COLO668 (cell line): ENCODE measurements around the gene CLASP2.
"Not testable (repeated sequence)": the region's sequence is repeated elsewhere in the genome, so short reads cannot be mapped to it uniquely, and the experiment has no call there.

Experiments
- DNase-seq: peaks from one replicate; lab custom pipeline; 2025; ENCODE audit not compliant: unreplicated experiment; lab: John Stamatoyannopoulos, UW

The CLASP2 gene

DNA sequence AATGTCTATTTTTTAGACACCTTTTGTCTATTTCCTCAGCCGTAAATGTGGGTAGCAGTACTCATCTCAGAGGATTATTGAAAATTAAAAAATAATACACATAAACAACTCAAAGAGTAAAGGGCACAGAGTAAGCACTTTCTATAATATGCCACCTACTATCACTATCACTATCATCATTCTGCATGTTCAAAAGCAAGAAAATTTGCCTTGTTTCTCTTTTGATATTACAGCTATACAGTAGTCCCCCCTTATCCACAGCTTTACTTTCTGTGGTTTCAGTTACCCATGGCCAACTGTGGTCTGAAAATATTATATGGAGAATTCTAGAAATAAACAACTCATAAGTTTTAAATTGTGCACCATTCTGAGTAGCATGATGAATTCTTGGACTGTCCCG lies 27.7 kb downstream of the CLASP2 start:
- no peak for DNase-seq

DNA sequence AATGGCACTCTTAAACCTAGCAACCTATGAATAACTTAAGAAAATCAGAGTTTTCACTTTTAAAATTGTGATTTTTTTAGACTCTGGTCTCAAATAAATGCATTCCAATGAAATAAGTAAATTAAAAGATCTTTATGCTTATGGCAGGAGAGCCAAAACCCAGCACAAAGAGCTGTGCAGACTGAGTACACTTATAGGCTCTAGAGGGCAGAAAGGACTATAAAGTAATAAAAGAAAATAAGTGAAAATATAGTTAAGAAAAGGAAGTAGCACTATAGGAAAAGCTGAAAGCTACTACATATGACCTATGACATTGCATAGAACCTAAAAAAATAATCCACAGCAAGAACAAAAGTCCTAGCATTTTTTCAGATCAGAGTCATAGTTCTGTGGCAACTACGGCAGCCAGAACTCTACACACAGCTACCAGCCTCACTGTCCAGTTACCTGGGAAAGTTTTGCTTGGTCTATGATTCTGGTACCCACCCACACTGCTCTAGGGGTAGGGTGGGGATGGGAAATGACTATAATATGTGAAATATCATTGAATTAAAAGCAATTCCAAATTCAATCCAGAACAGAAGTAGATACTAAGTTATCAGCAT lies 30.5 kb downstream of the CLASP2 start:
- no peak for DNase-seq

DNA sequence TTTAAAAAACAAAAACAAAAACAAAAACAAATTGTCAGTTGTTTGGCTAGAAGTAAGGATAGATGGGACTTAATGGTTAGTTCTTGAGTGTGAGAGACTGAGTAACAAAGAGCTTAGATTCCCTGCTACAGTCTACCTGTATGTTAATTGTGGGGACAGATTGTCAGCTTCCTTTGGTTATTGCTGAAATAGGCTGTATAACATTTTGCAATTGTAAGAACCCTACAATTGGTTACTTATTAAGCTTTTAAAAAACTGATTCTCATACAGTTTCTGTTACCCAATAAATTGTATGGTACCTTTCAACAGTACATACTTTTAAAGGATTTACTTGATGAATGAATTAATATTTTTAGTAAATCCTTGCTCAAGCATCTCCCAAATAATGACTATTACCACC lies 35.3 kb downstream of the CLASP2 start:
- no peak for DNase-seq

DNA sequence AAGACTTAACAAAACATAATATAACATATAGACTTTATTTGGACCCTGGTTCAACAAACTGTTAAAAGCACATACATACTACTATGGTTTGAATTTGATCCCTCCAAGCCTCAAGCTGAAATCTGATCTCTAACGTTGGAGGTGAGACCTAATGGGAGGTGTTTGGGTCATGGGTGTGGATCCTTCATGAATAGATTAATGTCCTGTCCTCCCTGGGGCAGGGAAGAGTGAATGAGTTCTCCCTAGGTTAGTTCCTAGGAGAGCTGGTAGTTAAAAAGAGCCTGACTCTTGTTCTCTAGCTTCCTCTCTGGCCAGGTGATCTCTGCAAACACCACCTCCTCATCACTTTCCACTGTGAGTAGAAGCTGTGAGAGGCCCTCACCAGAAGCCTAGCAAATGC lies 36.4 kb downstream of the CLASP2 start:
- DNase-seq: no peak

DNA sequence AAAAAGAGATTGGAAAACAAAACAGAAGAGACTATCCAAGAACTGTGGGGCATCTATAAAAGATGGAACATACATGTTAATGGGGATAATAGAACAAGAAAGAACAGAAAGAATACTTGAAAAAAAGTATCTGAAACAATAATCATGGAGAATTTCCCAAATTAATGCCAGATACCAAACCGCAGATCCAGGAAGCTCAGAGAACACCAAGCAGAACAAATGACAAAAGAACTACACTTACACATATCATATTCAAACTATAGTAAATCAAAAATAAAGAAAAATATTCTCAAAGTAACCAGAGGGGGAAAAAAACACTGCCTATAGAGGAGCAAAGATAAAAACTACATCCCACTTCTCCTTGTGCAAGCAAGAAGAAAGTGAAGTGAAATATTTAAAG lies 40.0 kb downstream of the CLASP2 start:
- DNase-seq: no peak

DNA sequence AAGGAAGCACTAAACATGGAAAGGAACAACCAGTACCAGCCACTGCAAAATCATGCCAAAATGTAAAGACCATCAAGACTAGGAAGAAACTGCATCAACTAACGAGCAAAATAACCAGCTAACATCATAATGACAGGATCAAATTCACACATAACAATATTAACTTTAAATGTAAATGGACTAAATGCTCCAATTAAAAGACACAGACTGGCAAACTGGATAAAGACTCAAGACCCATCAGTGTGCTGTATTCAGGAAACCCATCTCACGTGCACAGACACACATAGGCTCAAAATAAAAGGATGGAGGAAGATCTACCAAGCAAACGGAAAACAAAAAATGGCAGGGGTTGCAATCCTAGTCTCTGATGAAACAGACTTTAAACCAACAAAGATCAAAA lies 44.6 kb downstream of the CLASP2 start:
- DNase-seq: not testable (repeated sequence)

DNA sequence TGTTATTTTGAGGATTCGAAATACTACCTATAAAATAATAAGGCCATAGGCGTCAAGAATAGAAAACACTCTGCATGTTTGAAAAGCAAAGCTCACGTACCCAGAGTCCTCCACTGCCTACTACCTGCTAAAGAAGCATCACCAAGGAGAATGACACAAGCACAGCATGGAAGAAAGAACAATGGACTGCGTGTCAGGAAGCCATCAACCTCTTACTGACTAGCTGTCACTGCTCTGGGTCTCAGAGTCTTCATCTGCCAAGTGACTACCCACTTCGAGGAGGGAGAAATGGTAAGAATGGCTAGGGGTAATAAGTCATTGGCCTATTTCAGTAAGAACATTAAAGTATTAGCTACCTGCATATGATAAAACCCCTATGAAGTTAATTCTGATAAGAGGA lies 49.4 kb downstream of the CLASP2 start:
- DNase-seq: no peak

DNA sequence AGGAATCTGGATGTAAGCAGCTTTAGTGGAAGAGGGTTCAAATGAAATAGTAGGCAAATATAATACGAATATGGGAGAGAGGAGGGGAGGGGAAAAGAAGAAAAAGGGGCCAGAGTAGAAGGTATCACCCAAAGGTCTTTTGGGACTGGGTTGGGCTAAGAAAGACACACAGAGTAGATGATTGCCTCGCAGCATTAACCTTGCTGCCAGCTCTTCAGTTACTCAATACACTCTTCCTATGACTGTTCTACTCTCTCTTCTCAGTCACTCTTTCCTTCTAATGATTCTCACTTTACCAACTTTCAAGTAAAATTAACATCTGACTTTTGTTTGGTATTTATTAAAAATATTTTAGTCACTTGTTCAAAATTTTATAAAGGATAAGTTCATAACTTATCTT lies 52.8 kb downstream of the CLASP2 start:
- DNase-seq: no peak

DNA sequence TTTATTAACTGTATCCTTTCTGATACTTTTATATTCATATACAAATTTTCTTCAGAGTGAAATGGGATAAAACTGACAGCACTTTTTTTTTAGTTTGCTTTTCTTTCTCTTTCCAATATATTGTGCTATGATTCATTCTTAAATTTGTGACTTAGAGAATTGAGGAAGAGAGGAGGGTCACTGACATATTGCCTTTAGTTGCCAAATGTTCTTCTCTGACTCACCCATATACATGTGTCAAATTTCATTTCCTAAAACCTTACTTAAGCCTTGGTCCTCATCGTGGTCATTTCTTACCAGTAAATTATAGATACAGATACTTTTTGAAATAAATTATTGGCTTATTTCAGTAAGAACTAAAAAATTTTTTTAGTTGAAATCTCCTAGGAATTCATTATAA lies 53.9 kb downstream of the CLASP2 start:
- DNase-seq: no peak

DNA sequence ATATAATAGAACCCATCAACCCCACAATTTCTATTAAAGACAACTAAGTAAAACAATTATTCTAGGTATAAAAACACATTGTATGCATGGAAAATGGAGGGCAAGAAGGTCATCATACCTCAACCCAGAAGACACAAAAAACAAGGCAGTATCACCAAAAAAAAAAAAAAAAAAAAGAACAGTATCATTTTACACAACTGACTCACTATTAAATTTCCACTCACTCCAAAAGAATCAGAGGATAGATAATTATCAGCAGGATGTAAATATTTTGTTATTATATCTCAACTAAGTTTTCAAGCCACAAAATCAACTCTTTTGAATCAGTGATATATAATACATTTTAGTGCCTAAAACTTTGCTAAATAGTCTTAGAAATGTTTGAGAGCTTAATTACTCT lies 55.0 kb downstream of the CLASP2 start:
- no peak for DNase-seq

DNA sequence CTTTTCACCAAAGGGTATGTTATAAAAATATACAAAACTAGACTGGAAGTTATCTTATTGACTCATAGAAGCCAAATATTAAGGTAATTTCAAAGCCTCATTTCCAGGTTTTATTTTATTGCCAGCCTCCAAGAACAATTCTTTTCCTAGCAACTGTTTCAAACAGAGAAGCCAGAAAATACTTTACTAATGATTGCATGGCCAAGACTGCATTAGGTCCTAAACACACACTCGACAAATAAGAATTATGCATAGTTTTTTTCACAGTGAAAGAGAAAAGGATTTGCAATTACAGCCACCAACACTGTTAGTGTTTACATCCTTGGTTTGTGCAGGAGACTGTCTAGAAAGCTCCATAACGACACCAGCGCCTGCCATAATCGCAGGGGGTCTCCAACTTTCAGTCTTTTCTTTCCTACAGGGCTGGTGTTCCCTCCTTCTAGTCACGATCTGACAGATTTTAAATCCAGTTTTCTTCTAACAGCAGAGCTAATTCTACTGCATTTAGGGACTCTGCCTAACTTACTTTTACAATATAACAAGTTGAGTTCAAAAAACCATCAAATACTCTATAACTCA lies 58.1 kb downstream of the CLASP2 start:
- no peak for DNase-seq

DNA sequence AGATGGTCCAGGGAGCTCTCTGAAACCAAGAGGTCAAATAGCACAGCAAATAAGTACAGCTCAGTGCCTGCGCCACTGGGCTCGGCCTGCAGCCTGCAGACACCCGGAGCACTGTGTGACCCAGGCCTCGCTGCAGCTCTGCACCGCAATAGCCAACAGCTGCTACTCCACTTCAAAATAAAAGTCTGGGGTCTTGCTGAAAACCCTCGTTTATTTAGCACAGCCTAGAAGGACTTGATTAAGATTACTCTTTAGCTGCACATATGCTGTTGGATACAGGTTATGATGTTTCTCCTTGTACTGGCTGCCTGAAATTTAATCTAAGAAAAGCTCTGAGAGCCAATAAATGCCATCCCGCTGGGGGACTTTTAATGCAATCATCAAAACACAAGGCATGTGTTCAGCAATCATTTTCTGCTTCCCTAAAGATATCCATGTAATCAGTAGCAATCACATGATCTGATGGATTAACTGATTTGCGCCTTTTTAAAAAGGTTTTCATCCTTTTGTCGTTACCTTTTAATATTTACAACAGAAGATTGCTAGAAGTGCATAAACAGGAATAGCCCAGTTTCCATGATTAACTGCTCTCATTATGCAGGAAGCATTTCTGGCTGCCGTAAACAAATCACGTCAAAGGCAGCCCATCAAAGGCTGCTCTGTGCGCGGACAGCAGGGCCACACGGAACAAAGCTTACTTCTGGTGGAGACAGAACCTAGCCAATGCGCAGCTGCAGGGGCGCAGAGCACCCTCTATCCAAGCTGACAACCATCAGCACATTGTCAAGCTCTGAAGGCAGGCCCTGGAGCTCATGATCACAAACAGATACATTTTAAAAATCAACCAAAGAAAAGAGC lies 58.8 kb downstream of the CLASP2 start:
- DNase-seq: no peak

DNA sequence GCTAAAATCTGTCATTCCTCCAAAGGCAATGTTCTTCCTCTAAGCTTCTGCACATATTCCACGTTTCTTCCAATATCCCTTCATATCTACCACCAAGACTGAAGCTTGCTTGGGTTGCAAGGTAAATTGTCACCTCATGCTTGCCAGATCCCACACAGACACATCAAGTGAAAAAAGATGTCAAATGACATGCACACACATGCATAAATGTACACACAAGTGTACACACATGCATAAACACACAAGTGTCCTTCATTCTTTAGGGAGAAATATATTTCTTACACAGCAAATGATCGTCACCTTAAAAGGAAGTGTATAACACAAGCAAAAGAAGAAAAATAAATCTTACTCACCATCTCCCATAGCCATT lies 59.4 kb downstream of the CLASP2 start:
- DNase-seq: no peak

DNA sequence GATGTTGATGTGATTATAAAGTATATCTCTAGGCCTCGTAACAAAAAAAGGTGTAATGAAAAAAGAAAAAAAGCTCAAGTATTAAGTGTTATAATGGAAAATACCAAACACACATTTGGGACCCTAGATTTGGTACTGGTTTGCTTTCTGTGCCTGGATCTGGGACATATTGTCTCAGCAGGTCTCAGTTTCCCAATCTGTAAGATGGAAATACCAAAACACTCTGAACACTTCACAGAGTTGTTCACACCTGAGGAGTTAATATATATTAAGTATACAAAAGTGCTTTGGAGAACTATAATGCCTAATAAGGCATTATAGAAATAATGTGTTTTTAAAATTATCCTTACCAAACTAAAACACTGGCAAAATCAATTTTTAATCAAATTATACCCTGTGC lies 60.0 kb downstream of the CLASP2 start:
- DNase-seq: no peak

DNA sequence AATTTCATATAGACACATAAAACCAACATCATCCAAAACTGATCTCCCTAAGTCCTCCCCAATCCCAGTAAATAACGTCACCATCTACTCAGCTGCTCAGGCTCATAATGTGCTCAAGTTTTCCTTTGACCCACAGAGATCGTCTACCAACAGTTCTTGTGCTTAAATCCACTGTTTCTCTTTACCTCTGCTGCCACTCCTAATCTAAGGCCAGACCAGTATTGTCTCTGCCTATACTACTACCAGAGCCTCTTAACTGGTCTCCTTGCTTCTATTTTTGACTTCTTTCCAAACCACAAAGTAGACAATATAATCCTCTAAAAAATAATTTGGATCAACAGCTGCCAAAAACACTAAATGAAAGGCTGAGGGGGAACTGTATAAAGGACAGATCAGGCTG lies 65.3 kb downstream of the CLASP2 start:
- DNase-seq: no peak

DNA sequence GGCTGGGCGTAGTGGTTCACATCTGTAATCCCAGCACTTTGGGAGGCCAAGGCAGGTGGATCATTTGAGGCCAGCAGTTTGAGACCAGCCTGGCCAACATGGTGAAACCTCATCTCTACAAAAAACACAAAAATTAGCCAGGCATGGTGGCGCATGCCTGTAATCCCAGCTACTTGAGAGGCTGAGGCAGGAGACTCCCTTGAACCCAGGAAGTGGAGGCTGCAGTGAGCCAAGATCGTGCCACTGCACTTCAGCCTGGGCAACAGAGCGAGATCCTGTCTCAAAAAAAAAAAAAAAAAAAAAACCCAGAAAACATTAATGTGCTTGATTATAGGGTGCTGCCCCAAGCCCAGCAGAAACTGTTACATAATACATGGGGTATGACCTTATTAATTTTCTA lies 67.0 kb downstream of the CLASP2 start:
- not testable (repeated sequence) for DNase-seq

DNA sequence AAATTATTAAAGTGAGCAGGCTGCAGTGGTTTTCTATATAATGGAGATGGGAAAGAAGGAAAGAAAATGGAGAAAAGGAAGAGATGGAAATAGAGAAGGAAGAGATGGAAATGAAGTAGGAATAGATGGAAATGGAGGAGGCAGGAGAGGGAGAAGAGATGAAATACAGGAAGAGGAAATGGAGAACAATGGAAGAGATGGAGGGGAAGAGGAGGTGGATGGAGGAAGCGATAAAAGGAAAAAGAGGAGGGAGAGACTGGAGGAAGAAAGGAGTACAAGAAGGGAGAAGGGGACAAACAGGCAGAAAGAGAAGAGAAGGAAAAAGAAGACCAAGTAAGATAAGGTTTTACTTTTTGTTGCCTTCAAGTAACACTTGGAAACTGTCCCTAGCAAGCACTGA lies 67.6 kb downstream of the CLASP2 start:
- no peak for DNase-seq

DNA sequence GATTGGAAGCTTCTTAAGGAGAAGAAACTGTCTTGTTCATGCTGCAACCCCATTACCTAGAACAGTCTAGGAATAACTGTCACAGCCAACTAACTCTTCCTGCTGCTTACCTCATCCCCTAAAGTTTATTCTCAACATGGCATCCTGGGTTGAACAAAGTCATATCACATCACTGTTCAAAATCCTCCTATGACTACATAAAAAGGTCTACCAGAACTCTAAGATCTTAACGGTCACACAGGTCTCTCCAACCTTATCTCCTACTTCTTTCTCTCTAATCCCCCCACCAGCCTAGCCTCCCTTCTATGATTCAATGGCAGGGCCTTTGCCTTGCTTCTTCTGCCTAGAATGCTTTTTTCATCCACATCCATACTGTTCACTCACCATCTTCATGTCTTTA lies 69.3 kb downstream of the CLASP2 start:
- no peak for DNase-seq

DNA sequence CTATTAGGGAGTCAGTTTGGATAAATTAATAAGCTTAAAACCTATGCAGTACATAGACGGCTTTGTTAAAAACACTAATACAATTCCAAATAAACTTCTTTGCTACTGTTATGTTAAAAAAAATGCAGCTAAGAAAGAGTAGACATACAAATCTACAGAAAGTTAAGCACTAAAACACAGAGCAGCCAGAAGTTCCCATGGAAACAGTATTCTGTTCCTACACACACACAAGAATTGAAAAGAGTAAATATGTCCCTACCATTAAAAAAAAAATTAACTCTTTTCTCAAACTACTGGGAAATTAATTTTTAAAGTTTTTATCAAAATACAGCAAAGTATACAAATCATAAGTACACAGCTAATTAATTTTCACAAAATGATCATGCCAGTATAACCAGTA lies 71.6 kb downstream of the CLASP2 start:
- no peak for DNase-seq

DNA sequence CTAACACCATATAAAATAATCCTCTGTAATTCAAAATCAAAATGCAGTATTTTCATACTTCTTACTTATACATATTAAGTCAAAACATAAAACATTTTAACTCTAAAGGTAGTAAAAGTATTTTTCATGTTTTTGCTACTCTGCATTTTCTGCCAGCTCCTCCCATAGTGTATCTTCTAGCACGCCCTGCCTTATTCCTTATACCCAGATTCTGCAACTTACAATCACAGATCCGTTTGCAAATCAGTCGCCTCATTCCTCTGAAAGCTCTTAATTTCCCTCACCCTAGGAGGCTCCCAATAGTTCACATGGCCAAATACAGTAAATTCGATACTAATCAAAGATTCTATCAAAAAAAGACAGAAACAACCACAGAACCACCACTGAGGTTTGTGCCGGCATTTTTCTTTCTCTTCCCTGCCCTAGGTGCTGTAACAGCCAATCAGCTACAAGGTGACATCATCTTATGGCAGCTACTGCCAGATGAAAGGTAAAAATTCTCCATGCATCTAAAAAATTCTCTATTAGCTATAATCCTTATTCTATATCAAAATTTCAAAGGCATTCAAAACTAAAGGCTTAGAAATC lies 72.9 kb downstream of the CLASP2 start:
- no peak for DNase-seq

DNA sequence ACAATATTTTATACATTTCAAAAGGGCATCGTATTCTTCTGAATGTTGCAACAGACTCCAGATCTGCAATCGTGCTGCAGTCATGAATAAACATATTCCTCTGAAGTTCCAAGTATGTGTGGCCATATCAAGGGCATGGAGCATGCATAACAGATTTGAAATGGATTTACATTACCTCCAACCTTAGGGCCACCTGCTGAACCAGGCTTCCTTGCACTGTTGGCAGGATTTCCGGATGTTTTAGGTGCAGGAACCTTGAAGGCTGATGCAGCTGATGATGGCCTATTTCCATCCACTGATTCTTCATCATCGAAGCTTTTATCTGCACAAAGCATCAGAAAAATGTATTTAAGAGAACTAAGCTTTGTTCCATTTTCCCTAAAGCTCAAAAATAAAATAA lies 73.5 kb downstream of the CLASP2 start:
- no peak for DNase-seq

DNA sequence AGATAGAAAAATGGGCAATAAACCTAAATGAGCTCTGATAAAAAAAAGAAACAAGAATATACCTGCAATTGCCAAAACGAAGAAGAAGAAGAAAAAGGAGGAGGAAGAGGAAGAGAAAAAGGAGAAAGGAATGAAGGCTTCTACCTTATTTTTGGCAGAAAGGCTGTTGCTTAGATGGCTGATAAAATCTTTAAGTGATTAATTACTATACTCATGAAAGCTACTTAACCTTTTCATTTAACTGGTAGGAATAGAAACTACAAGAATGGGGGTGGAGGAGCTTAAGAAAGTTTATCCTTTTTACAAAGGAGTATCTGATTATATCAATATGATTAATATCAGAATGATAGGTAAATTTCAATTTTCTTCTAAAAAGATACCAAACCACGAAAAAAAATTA lies 75.2 kb downstream of the CLASP2 start:
- DNase-seq: no peak
